Measurements from ENCODE around the gene SLC22A3.

Gene SLC22A3

DNA sequence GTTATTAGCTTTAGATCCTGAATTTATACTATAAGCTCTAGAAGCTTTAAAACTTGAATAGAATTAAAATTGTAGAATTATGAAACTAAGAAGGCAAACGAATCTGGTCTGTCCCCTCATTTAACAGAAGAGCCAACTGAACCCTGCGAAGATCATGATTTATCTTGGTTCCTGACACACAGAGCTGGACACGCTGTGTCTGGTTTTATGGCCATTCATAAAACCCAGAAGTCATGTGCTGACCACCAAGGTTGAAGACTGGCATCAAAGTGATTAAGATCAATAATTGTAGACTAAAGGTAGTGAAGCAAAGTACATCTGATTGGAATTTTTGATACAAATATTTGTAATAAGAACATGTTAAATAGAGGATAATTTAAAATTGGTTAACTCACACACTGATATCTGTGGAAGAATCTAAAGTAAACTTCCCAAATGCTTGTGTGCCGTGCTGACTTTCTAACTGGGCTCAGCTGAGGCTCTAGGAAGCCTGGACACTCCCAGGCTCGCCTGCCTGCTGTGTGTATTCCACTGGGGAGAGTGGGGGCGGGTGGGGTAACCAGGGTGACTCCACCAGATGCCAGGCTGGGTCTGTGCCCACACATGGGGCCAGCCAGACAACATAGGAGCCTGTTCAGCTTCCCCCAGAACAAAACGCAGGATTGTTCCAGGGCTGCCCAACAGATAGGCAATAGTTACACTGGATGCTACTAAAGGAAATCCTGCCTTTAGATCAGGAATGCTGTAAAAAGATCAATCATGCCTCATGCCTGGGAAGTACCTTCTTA is 42.1 kb upstream of the SLC22A3 start:
- no peak for DNase-seq
- H3K27ac Mint-ChIP-seq = peak overlapping the region; percentile 83
- peaks cover 7% of the 10 kb centered on the region for H3K27me3 Mint-ChIP-seq (ENCODE audit: low read depth, poor library complexity)
- H3K4me1 Mint-ChIP-seq = peaks cover 28% of the 10 kb centered on the region
- no peak for TF ChIP-seq CTCF (IDR thresholded peaks at IDR 0.05)
- peaks cover 66% of the 10 kb centered on the region for H3K9me3 Mint-ChIP-seq
- H3K4me3 Mint-ChIP-seq = no peak overlapping the region
- peaks cover 14% of the 10 kb centered on the region for H3K36me3 Mint-ChIP-seq (ENCODE audit: low read depth)

DNA sequence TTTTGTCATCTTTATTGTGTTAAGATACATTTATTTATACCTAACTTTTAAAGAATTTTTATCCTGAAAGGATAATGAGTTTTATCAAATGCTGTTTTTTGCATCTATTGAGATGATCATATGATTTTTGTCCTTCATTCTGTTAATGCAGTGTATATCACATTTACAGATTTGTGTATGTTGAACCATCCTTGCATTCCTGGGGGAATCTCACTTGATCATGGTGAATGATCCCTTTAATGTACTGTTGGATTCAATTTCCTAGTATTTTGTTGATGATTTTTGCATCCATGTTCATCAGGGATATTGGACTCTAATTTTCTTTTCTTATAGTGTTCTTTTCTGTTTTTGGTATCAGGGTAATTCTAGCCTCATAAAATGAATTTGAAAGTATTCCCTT is 38.5 kb upstream of the SLC22A3 start:
- TF ChIP-seq CTCF (IDR thresholded peaks at IDR 0.05) = no peak
- Mint-ChIP-seq H3K27me3 (ENCODE audit: low read depth, poor library complexity) (peaks cover 1% of the 10 kb centered on the region), H3K4me3 (no peak overlapping the region), H3K4me1 (peaks cover 13% of the 10 kb centered on the region), H3K9me3 (peaks cover 67% of the 10 kb centered on the region), H3K27ac (no peak overlapping the region), H3K36me3 (ENCODE audit: low read depth) (peaks cover 14% of the 10 kb centered on the region)
- DNase-seq = no peak

- no peak for DNase-seq
- H3K36me3 Mint-ChIP-seq (ENCODE audit: low read depth) = peaks cover 14% of the 10 kb centered on the region
These were observed 35.3 kb upstream of the SLC22A3 start for GRCh38 chr6:160312900-160313299.

GRCh38 chr6:160315310-160315709 is 32.9 kb upstream of the SLC22A3 start:
- Mint-ChIP-seq H3K27ac (no peak overlapping the region), H3K4me3 (no peak overlapping the region), H3K27me3 (ENCODE audit: low read depth, poor library complexity) (peaks cover 14% of the 10 kb centered on the region), H3K9me3 (peaks cover 36% of the 10 kb centered on the region), H3K36me3 (ENCODE audit: low read depth) (peaks cover 14% of the 10 kb centered on the region), H3K4me1 (no peaks in the 10 kb centered on the region)
- no peak for TF ChIP-seq CTCF (IDR thresholded peaks at IDR 0.05)
- no peak for DNase-seq

More at GRCh38 chr6:160312900-160313299, 35.3 kb upstream of the SLC22A3 start:
- Mint-ChIP-seq H3K27ac (no peak overlapping the region), H3K27me3 (ENCODE audit: low read depth, poor library complexity) (peaks cover 4% of the 10 kb centered on the region), H3K4me3 (no peak overlapping the region), H3K4me1 (no peaks in the 10 kb centered on the region), H3K9me3 (peaks cover 58% of the 10 kb centered on the region)
- TF ChIP-seq CTCF (IDR thresholded peaks at IDR 0.05) = no peak

DNA sequence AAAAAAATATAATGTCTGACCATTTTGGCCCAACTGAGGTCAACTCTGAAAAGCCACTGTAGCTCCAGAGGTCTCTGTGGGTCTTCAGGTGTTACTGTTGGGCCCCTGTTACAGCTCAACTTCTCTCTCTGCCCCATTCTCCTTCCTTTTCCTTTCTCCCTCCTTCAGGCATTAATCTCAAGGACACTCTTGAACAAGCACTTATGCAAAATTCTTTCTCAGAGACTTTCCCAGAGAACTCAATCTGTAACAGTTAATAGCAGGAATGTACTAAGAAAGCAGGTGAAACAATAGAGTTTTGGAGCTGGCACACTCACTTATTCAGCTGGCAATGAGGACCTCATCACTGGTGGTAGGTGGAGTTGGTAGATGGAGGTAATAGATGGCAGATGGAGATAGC is 31.9 kb upstream of the SLC22A3 start:
- no peak overlapping the region for H3K4me3 Mint-ChIP-seq
- peaks cover 14% of the 10 kb centered on the region for H3K27me3 Mint-ChIP-seq (ENCODE audit: low read depth, poor library complexity)
- peaks cover 34% of the 10 kb centered on the region for H3K9me3 Mint-ChIP-seq
- H3K36me3 Mint-ChIP-seq (ENCODE audit: low read depth) = peaks cover 11% of the 10 kb centered on the region
- TF ChIP-seq CTCF (IDR thresholded peaks at IDR 0.05) = no peak
- no peak for DNase-seq
- no peak overlapping the region for H3K27ac Mint-ChIP-seq
- H3K4me1 Mint-ChIP-seq = no peaks in the 10 kb centered on the region

GRCh38 chr6:160319246-160319645 is 28.9 kb upstream of the SLC22A3 start:
- no peak for TF ChIP-seq CTCF (IDR thresholded peaks at IDR 0.05)
- no peak overlapping the region for H3K27ac Mint-ChIP-seq
- no peaks in the 10 kb centered on the region for H3K4me1 Mint-ChIP-seq
- H3K27me3 Mint-ChIP-seq (ENCODE audit: low read depth, poor library complexity) = peaks cover 25% of the 10 kb centered on the region
- no peaks in the 10 kb centered on the region for H3K36me3 Mint-ChIP-seq (ENCODE audit: low read depth)
- no peak overlapping the region for H3K4me3 Mint-ChIP-seq
- no peak for DNase-seq
- H3K9me3 Mint-ChIP-seq = peaks cover 17% of the 10 kb centered on the region

All from nephron progenitor cell (in vitro differentiated cells).